Ishikawa (cell line): ENCODE measurements around the gene GPC6.

ENCODE experiments used
- CEBPB ChIP-seq: IDR thresholded peaks from 2 replicates; pipeline ENCODE4 v1.6.1; 2012
- CREB1 ChIP-seq: IDR thresholded peaks from 2 replicates; pipeline ENCODE4 v1.6.1; 2012; ENCODE audit warnings: low read depth
- EGR1 ChIP-seq: IDR thresholded peaks from 2 replicates; pipeline ENCODE4 v1.6.1; 2012
- EP300 ChIP-seq: IDR thresholded peaks from 2 replicates; pipeline ENCODE4 v1.6.1; 2012; ENCODE audit warnings: borderline replicate concordance
- FOXM1 ChIP-seq: IDR thresholded peaks from 2 replicates; pipeline ENCODE4 v1.6.1; 2012; ENCODE audit warnings: low read depth, borderline replicate concordance
- NFIC ChIP-seq: IDR thresholded peaks from 2 replicates; pipeline ENCODE4 v1.6.1; 2012
- RAD21 ChIP-seq: IDR thresholded peaks from 2 replicates; pipeline ENCODE4 v1.6.1; 2012; ENCODE audit warnings: low read depth
- TAF1 ChIP-seq: IDR thresholded peaks from 2 replicates; pipeline ENCODE4 v1.6.1; 2012; ENCODE audit warnings: low read depth, mild to moderate bottlenecking
- TCF12 ChIP-seq: IDR thresholded peaks from 2 replicates; pipeline ENCODE4 v1.6.1; 2012; ENCODE audit warnings: low read depth
- TEAD4 ChIP-seq: IDR thresholded peaks from 2 replicates; pipeline ENCODE4 v1.6.1; 2012
- USF1 ChIP-seq: IDR thresholded peaks from 2 replicates; pipeline ENCODE4 v1.6.1; 2012
- YY1 ChIP-seq: IDR thresholded peaks from 2 replicates; pipeline ENCODE4 v1.6.1; 2012; ENCODE audit warnings: low read depth
- ZBTB7A ChIP-seq: IDR thresholded peaks from 2 replicates; pipeline ENCODE4 v1.6.1; 2012; ENCODE audit warnings: low read depth
- TF ChIP-seq, protein P1 (sequence below): IDR thresholded peaks from 2 replicates; pipeline ENCODE4 v1.6.1; 2012; ENCODE audit warnings: low read depth, mild to moderate bottlenecking
- TF ChIP-seq, protein P2 (sequence below): IDR thresholded peaks from 2 replicates; pipeline ENCODE4 v1.6.1; 2012

Gene GPC6

GRCh38 chr13:94224670-94225069 lies 998.1 kb downstream of the GPC6 start:
- TF ChIP-seq NFIC (no peak), USF1 (no peak), TAF1 (no peak), FOXM1 (no peak), TCF12 (no peak), EGR1 (no peak), YY1 (no peak), CREB1 (no peak), CEBPB (no peak), ZBTB7A (no peak), EP300 (no peak), TEAD4 (no peak), RAD21 (no peak)
- TF ChIP-seq, protein P1, sequence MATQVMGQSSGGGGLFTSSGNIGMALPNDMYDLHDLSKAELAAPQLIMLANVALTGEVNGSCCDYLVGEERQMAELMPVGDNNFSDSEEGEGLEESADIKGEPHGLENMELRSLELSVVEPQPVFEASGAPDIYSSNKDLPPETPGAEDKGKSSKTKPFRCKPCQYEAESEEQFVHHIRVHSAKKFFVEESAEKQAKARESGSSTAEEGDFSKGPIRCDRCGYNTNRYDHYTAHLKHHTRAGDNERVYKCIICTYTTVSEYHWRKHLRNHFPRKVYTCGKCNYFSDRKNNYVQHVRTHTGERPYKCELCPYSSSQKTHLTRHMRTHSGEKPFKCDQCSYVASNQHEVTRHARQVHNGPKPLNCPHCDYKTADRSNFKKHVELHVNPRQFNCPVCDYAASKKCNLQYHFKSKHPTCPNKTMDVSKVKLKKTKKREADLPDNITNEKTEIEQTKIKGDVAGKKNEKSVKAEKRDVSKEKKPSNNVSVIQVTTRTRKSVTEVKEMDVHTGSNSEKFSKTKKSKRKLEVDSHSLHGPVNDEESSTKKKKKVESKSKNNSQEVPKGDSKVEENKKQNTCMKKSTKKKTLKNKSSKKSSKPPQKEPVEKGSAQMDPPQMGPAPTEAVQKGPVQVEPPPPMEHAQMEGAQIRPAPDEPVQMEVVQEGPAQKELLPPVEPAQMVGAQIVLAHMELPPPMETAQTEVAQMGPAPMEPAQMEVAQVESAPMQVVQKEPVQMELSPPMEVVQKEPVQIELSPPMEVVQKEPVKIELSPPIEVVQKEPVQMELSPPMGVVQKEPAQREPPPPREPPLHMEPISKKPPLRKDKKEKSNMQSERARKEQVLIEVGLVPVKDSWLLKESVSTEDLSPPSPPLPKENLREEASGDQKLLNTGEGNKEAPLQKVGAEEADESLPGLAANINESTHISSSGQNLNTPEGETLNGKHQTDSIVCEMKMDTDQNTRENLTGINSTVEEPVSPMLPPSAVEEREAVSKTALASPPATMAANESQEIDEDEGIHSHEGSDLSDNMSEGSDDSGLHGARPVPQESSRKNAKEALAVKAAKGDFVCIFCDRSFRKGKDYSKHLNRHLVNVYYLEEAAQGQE: no peak
- TF ChIP-seq, protein P2, sequence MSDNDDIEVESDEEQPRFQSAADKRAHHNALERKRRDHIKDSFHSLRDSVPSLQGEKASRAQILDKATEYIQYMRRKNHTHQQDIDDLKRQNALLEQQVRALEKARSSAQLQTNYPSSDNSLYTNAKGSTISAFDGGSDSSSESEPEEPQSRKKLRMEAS: no peak

DNA sequence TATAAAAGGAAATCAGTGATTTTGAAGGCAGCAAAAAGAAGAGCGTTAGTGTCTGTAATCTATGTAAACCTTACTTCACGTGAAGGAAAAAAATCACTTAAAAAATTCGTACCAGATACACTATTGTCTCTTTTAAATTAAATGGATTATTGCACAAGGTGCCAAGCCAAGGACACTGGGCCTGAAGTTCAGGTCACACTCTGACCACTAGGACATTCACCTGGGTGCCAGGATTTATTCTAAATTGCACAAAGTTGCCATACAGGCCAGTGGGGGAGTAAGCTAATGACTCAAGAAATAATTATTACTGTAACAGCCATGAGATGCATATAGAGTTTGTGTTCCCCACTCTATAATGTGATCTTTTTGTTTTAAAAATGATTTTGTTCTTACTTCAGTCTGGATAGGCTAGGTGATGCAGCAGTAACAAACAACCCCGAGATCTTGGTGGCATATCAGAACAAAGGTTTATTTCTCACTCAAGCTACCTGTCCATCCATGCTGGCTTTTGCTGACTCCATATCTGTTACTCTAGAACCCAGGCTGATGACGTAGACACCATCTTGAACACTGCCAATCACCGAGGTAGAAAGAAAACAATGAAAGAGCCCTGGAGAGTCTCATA lies 1000.8 kb downstream of the GPC6 start:
- TF ChIP-seq NFIC (no peak), TEAD4 (no peak), ZBTB7A (no peak), FOXM1 (no peak), CEBPB (no peak), CREB1 (no peak), EGR1 (no peak), RAD21 (no peak), YY1 (no peak), TAF1 (no peak), TCF12 (no peak), USF1 (no peak), EP300 (no peak)
- TF ChIP-seq, protein P1: no peak
- TF ChIP-seq, protein P2: no peak

DNA sequence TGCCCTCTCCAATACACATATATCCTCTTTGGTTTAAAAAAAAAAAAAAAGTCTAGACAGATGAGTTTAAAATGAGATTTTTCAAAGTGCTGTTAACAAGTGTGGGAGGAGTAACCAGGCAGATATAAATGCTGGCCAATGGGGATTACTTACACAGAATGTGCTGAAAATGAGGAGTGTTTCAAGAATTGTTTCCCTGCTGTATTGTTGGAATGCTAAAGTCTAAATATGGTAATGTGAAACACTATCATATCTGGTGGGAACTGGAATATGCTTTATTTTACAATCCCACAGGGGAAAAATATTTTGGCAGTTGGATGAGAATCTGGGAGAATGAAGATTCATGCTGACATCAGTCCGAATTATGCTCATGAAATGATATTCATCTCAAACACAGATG lies 1002.2 kb downstream of the GPC6 start:
- no peak for TF ChIP-seq YY1
- no peak for TF ChIP-seq CREB1
- no peak for TF ChIP-seq RAD21
- no peak for TF ChIP-seq FOXM1
- TF ChIP-seq, protein P1: no peak
- no peak for TF ChIP-seq NFIC
- no peak for TF ChIP-seq USF1
- no peak for TF ChIP-seq TEAD4
- no peak for TF ChIP-seq EP300
- TF ChIP-seq, protein P2: no peak
- no peak for TF ChIP-seq TCF12
- no peak for TF ChIP-seq EGR1
- no peak for TF ChIP-seq ZBTB7A
- TF ChIP-seq CEBPB: no peak
- TF ChIP-seq TAF1: no peak
